Measurements from ENCODE around the gene SLC66A3. TPM values are rescaled to one million over a fixed set of nuclear protein-coding genes. Genes with fewer than 3 reads are reported as not detected.

The SLC66A3 gene
- polyA plus RNA-seq, 1 donor (not counting 4 experiments of a cell fraction or from before 2014, with no cell fraction given): 31.1 TPM

- H3K4me2 ChIP-seq (ENCODE audit: control insufficient read depth, extremely low read depth, insufficient read depth, low read depth, low read length): no peak overlapping the region
- H3K9me3 ChIP-seq (ENCODE audit: control insufficient read depth, low read depth, low read length): no peaks in the 10 kb centered on the region
- H3K4me1 ChIP-seq (ENCODE audit: control insufficient read depth, extremely low read depth, insufficient read depth, low read length): no peaks in the 10 kb centered on the region
- peaks cover 5 to 12% of the 10 kb centered on the region in 2 experiments for H3K36me3 ChIP-seq (ENCODE audit: control insufficient read depth in 2 of 2, extremely low read depth in 1 of 2, insufficient read depth in 2 of 2, low read length in 2 of 2)
- no peaks in the 10 kb centered on the region for H3K79me2 ChIP-seq (ENCODE audit: control insufficient read depth, insufficient read depth, low read length)
- H2AFZ ChIP-seq (ENCODE audit: control insufficient read depth, low read length): no peak overlapping the region
- no peaks in the 10 kb centered on the region for H3K9me1 ChIP-seq (ENCODE audit: control insufficient read depth, extremely low read depth, insufficient read depth, low read length)
- H3K27ac ChIP-seq (ENCODE audit: control insufficient read depth, insufficient read depth, low read length): no peak overlapping the region
- TF ChIP-seq, protein P1, sequence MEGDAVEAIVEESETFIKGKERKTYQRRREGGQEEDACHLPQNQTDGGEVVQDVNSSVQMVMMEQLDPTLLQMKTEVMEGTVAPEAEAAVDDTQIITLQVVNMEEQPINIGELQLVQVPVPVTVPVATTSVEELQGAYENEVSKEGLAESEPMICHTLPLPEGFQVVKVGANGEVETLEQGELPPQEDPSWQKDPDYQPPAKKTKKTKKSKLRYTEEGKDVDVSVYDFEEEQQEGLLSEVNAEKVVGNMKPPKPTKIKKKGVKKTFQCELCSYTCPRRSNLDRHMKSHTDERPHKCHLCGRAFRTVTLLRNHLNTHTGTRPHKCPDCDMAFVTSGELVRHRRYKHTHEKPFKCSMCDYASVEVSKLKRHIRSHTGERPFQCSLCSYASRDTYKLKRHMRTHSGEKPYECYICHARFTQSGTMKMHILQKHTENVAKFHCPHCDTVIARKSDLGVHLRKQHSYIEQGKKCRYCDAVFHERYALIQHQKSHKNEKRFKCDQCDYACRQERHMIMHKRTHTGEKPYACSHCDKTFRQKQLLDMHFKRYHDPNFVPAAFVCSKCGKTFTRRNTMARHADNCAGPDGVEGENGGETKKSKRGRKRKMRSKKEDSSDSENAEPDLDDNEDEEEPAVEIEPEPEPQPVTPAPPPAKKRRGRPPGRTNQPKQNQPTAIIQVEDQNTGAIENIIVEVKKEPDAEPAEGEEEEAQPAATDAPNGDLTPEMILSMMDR (optimal IDR thresholded peaks at IDR 0.05 in 1 of 3, IDR thresholded peaks at IDR 0.05 in 1 of 3, conservative IDR thresholded peaks at IDR 0.05 in 1 of 3; ENCODE audit: extremely low read depth in 1 of 3, insufficient read depth in 2 of 3, low read length in 3 of 3): no peak
- TF ChIP-seq EZH2 (IDR thresholded peaks at IDR 0.05; ENCODE audit: low read length): no peak
- FAIRE-seq: no peak
- H3K27me3 ChIP-seq (ENCODE audit: control insufficient read depth, extremely low read depth, insufficient read depth, low read length): no peaks in the 10 kb centered on the region
- no peak overlapping the region for H3K4me3 ChIP-seq (ENCODE audit: control insufficient read depth in 2 of 3, extremely low read depth in 1 of 3, insufficient read depth in 2 of 3, low read depth in 1 of 3, low read length in 3 of 3)
- no peaks in the 10 kb centered on the region for H4K20me1 ChIP-seq (ENCODE audit: control insufficient read depth, extremely low read depth, insufficient read depth, low read length)
- H3K9ac ChIP-seq (ENCODE audit: control insufficient read depth, extremely low read depth, insufficient read depth, low read length): no peak overlapping the region
- DNase-seq (ENCODE audit: low read depth, low spot score): no peak
- dilution Hi-C loops (cut with MboI; ENCODE audit: extremely low pct_ligation_motif_present, low sequenced_read_pairs): no loop called here
These were observed 60.1 kb downstream of the SLC66A3 start for GRCh38 chr2:11215407-11215806.

GRCh38 chr2:11220445-11220844, 65.2 kb downstream of the SLC66A3 start:
- no peaks in the 10 kb centered on the region for H3K27me3 ChIP-seq (ENCODE audit: control insufficient read depth, extremely low read depth, insufficient read depth, low read length)
- TF ChIP-seq, protein P1 (optimal IDR thresholded peaks at IDR 0.05 in 1 of 3, IDR thresholded peaks at IDR 0.05 in 1 of 3, conservative IDR thresholded peaks at IDR 0.05 in 1 of 3; ENCODE audit: extremely low read depth in 1 of 3, insufficient read depth in 2 of 3, low read length in 3 of 3): no peak
- no peak for TF ChIP-seq EZH2 (IDR thresholded peaks at IDR 0.05; ENCODE audit: low read length)
- H3K4me2 ChIP-seq (ENCODE audit: control insufficient read depth, extremely low read depth, insufficient read depth, low read depth, low read length): no peak overlapping the region
- no peak overlapping the region for H3K27ac ChIP-seq (ENCODE audit: control insufficient read depth, insufficient read depth, low read length)
- no peaks in the 10 kb centered on the region for H3K9me1 ChIP-seq (ENCODE audit: control insufficient read depth, extremely low read depth, insufficient read depth, low read length)
- no peaks in the 10 kb centered on the region for H3K79me2 ChIP-seq (ENCODE audit: control insufficient read depth, insufficient read depth, low read length)
- no peak overlapping the region for H2AFZ ChIP-seq (ENCODE audit: control insufficient read depth, low read length)
- dilution Hi-C loops (cut with MboI; ENCODE audit: extremely low pct_ligation_motif_present, low sequenced_read_pairs): no loop called here
- H3K4me3 ChIP-seq (ENCODE audit: control insufficient read depth in 2 of 3, extremely low read depth in 1 of 3, insufficient read depth in 2 of 3, low read depth in 1 of 3, low read length in 3 of 3): no peak overlapping the region
- no peaks in the 10 kb centered on the region for H3K9me3 ChIP-seq (ENCODE audit: control insufficient read depth, low read depth, low read length)
- no peak overlapping the region for H3K9ac ChIP-seq (ENCODE audit: control insufficient read depth, extremely low read depth, insufficient read depth, low read length)
- no peaks in the 10 kb centered on the region for H4K20me1 ChIP-seq (ENCODE audit: control insufficient read depth, extremely low read depth, insufficient read depth, low read length)
- no peak for DNase-seq (ENCODE audit: low read depth, low spot score)
- FAIRE-seq: peak; percentile 13
- no peaks in the 10 kb centered on the region for H3K4me1 ChIP-seq (ENCODE audit: control insufficient read depth, extremely low read depth, insufficient read depth, low read length)
- H3K36me3 ChIP-seq (ENCODE audit: control insufficient read depth in 2 of 2, extremely low read depth in 1 of 2, insufficient read depth in 2 of 2, low read length in 2 of 2): peaks cover 0 to 3% of the 10 kb centered on the region in 2 experiments
